ENCODE measurements around the gene TMEM59.
A peak's percentile ranks its signal among the peaks of the same experiment; 100 is the strongest.
"Not testable (repeated sequence)": the region's sequence is repeated elsewhere in the genome, so short reads cannot be mapped to it uniquely, and the experiment has no call there.

TMEM59 gene

GRCh38 chr1:54053745-54054437 lies 887 bp upstream of the TMEM59 start:
- no peak for DNase-seq

DNA sequence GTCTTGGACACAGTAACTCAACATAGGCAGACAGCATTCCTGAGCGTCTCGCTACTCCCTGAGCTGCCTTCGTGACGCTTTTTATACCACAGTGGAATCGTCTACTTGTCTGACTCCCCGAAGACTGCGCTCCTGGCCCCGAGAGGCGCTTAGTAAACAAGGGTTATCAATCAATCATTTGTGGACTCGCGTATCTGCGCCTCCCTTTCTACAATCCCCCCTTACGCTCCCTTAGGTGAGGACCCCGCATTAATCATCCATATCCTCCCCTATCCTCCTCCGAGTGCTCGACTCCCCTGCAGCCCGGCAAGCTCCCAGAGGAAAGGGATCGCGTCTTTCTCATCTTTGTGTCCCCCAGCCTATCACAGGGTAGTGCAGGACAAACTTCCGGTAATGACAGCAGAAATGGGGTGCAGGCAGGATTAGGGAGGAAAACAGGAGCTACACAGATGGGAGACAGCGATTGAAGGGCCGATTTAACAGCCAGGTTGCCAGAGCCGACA lies 522 bp downstream of the TMEM59 start:
- DNase-seq: peak in 9 of 14 donors; percentile 34 to 75 (median 54)

GRCh38 chr1:54051933-54052430 lies 1.0 kb downstream of the TMEM59 start:
- DNase-seq: peak in 1 of 14 donors; percentile 38

GRCh38 chr1:54050435-54050834 lies 2.6 kb downstream of the TMEM59 start:
- not testable (repeated sequence) for DNase-seq

DNA sequence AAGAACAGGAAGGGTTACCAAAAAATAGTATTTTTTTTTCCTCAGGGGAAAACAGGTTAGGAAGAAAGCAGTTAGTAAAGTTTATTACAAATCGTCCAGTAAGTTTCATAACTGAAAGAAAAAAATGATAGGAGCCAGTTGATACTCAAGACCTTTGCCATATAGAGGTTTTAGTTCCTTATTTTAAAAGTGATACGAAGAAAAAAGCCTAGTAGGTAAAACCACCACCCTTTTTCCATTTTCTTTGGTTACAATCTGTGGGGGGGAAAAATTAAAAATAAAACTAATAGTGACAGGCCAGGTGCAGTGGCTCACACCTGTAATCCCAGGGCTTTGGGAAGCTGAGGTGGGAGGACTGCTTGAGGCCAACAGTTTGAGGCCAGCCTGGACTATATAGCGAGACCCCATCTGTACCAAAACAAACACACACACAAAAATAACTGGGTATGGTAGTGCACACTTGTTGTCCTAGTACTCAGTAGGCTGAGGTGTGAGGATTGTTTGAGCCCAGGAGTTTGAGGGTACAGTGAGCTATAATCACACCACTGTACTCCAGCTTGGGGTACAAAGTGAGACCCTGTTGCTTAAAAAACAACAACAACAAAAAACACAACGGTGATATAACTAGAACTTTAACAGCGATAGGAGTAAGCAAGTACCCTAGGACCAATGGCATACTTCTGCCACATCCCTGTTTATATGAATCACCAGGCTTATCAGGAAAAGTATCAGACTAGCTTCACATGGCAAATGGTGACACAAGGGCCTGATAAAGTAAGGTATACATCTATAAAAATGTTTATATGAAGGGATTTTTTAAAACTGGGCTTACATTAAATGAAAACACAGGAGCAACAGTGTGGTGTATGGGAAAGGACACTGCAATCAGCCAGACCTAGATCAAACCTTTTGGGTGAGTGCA lies 5.4 kb downstream of the TMEM59 start:
- no peak for DNase-seq

DNA sequence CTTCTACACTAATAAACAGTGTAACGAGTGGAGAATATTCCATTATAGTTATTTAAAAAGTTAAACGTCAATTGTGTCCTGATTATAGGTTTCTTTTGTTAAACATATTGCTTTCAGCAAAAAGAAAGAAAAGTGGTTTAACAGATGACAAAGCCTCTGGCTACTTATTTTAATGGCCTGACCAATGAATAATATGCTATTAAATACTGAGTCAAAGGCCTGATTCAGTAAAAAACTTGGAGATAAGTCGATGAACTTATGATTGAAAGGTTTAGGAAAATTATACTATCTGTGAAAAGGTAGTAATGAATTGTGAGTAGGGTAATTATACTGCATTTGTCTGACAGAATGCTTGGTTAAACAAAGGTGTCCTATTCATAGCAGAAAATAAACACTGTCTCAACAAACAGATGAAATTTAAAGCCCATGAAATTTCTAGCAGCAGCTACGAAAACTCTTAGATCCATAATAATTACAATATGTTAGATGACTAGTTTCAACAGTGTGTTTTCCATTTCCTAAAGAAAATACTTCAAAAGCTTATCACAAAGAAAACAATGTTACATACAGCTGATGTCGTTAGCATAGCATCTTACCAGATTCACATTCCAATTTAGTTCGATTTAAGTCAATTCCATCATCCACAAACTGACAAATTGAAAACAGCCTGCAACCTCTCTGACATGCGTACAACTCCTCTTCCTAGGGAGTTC lies 6.2 kb downstream of the TMEM59 start:
- DNase-seq: no peak

GRCh38 chr1:54045496-54045895 lies 7.5 kb downstream of the TMEM59 start:
- no peak for DNase-seq

- DNase-seq: no peak
Measured at GRCh38 chr1:54041806-54042205, 11.2 kb downstream of the TMEM59 start.

GRCh38 chr1:54037476-54037875 lies 15.5 kb downstream of the TMEM59 start:
- no peak for DNase-seq

GRCh38 chr1:54028306-54029251 lies 24.4 kb downstream of the TMEM59 start:
- peak in 2 of 14 donors; percentile 3 to 8 for DNase-seq

GRCh38 chr1:54027848-54028247 lies 25.2 kb downstream of the TMEM59 start:
- DNase-seq: no peak

DNA sequence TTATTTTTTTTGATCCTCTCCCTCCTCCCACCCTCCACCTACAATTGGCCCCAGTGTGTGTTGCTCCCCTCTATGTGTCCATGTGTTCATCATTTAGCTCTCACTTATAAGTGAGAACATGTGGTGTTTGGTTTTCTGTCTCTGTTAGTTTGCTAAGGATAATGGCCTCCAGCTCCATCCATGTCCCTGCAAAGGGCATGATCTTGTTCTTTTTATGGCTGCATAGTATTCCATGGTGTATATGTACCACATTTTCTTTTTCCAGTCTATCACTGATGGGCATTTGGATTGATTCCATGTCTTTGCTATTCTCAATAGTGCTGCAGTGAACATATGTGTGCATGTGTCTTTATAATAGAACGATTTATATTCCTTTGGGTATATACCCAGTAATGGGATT lies 28.2 kb downstream of the TMEM59 start:
- not testable (repeated sequence) for DNase-seq

DNA sequence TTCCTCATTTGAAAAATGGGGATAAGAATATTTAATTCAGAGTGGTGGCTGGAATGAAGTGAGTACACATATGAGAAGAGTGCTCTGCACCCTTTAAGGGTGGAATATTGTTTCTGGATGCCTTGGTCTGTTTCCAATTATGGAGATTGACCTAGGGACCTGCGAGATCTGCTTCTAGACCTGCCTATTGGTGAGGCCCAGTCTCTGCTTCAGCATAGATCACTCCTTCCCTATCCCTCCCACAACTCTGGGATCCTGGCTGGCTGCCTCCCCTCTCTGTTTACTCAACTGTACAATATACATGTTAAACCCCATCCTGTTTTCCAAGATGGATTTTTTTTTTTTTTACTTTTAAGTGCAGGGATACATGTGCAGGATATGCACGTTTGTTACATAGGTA lies 28.6 kb downstream of the TMEM59 start:
- no peak for DNase-seq

- not testable (repeated sequence) for DNase-seq
Measured at GRCh38 chr1:54019562-54020176, 33.3 kb downstream of the TMEM59 start.

DNA sequence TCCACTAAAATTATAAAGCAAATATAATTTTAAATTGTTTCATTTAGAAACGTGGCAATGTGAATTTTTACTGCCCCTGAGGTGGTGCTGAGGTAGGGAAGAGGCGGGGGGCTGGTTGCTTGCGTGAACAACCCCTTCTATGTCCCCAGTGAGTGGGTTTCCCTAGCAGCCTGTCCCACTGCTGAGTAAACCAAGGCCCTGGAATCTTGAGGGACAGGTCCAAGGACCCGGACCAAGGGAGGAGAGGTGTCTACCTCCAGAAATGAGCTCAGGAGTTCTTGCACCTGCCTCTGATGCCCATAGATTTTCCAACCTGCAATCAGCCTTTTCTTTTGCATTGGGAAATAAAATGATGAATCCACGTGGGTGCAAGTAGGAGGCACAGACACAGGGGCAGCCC lies 34.4 kb downstream of the TMEM59 start:
- DNase-seq: no peak

- no peak for DNase-seq
Measured at GRCh38 chr1:54017979-54018378, 35.0 kb downstream of the TMEM59 start, which contains the start of gene LDLRAD1. TSS of gene LDLRAD1 (minus strand) at chr1:54018186. CDS start at chr1:54018112, 74 bp downstream.

- no peak for DNase-seq
Measured at GRCh38 chr1:54016343-54017282, 36.4 kb downstream of the TMEM59 start.

DNA sequence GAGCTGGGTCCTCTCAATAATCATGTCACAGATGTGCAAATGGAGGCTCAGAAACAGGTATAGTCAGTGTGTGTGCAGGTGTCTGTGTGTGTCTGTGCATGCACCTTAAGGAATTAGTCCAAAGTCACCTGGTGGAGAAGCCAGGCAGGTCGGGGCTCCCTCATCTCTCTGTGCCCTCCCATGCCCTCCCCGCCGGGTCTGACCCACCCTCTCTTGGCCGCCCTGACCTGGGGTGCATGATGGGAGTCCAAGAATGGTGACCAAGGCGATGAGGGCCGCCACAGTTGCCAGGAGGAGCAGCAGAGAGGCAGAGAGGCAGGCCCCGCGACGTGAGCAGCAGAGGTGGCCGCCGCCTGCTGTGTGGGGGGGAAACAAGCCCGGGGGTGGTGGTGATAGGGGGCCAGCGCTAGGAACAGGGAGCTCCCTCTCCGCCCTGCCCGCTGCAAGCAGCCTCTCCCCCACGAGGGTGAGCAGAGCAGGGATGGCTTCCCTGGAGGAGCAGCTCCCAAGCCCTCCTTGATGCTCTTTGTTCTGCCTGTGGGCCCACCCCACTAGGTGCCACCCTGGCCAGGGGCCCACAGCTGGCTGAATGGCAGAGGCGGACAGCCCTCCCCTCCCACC lies 38.9 kb downstream of the TMEM59 start:
- DNase-seq: no peak

DNA sequence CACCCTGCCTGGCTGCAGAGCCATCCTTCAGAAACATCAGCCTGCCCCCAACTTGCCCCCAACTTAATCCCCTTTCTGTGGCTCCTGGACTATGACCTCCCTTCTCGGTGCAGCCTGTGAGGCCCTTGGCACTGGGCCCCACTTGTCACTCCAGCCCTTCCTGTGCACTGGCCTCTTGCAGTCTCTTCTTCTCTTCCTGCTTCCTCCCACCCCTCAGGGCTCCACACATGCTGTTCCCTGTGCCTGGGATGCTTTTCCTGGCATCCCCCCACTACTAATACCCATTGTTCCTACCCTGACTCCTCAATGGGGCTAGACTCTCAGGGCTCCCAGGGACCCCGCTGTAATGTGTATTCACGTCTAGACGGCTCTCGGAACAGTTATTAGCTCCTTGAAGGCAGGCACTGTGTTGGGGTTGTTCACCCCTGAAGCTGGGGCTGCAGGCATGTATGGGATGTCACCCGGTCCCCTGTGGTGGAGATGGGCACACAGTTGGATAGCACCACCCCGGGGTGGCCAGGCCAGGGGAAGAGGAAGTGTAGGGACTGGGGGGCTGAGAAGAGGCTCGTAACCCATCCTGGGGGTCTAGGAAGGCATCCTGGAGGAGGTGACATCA lies 39.5 kb downstream of the TMEM59 start:
- DNase-seq: no peak
